ENCODE measurements around the gene CNRIP1.

Gene CNRIP1

DNA sequence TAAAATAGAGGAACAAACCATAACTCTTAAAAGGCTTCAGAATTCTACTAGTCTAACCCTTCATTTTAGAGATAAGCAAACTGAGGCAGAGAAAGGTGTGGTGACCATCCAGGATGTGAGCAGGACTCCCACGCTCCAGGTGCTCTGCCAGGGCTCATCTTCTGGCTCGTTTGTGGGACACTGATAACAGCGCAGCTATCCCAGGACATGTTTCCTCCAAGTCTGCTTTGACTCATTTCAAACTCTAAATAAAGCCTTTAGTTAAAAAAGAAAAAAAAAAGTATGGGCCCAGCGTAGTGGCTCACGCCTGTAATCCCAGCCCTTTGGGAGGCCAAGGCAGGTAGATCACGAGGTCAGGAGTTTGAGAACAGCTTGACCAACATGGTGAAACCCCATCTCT lies 28.4 kb downstream of the CNRIP1 start:
- DNase-seq: no peak

DNA sequence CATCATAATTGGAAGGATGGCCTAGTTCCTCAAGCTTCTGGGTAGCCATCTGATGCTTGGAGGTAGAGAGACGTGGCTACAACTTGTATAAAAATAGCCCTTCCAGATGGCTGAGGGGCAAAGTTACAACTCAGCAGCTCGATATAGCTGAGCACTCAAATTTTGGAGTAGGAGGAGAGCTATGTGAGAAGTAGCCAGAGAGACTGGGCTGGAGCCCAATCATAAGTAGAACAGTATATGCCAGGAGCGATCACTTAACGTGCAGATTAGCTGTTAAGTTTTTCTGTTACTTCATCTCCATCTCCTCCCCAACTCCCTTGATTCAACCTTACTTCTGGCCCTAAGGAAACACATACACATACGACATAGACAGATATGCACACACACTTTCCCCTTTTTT lies 28.8 kb downstream of the CNRIP1 start:
- DNase-seq: no peak

DNA sequence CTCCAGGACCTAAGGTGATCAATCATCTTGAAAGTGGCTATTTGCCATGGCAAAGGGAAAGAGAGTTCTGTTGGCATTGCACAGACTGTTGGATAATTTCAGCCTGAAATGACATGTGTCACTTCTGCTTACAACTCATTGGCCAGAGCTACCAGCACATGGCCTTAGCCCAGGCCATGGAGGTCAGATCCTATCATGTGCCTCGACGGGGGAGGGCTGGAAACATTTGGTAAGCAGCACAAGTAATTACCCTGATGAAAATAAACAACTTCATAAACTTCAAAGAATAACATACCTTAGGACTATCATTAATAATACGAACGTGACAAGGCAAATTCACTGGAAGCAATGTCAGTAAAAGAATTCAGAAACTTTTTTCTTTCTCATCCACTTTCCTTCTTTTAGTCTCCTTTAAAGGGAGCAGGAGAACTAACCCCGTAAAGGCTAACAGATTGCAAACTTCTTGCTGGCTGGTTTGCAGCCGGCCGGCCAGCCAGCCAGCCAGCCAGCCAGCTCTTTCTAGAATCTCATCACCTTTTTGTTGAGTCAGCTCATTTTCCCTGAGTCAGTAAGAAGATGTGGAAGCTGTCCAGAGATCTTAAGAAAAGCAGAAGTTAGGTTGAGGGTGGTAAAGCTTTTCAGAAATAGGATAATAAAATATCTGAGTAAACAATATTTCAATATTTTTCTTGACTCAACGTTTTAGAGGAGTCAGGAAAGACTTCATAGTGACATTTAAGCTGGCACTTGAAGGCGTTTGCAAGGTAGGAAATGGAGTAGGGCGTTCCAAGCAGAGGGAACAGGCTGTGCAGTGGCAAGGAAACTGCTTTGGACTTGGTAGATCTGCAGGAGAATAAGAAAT lies 31.9 kb downstream of the CNRIP1 start:
- no peak for DNase-seq

GRCh38 chr2:68284896-68285295 lies 34.9 kb downstream of the CNRIP1 start:
- peak in 1 of 2 experiments; percentile 38 for DNase-seq

GRCh38 chr2:68283419-68283812 lies 36.3 kb downstream of the CNRIP1 start:
- DNase-seq: no peak

- DNase-seq: peak; percentile 11 to 52
These were observed 36.8 kb downstream of the CNRIP1 start for GRCh38 chr2:68282811-68283418.

DNA sequence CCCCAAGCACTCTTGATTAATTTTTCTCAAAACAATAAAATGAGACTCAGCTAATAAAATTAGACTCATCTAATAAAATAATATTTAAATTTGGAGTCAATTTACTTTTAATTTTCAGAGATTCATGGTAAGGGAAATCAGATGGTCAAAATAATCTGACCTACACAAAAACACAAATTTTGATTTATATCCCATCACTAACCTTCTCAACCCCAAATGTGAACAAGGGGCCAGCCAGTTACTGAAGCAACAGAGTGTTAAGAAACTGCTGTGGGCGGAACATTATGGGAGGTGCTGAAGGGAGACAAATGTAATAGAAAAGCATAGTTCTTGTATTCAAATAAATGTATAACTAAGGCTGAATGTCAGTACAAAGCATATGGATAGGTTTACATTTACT lies 39.0 kb downstream of the CNRIP1 start:
- DNase-seq: no peak

DNA sequence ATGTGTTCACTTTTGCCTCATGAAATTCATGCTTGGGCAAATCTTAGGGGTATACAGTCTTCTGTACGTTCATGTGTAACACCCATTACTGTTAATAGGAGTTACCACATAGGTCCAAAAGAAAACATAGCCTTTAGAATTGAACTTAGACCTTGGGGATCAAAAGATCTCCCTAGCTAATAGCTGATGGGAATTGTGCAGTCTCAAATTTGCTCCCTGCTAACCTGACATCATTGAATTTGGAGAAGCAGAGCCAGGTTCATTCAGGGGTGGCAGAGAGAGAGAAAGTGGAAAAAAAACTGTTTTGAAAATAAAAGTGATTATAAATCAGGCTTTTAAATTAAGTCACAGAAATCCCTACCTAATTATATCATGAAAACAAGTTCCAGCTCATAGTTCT lies 39.4 kb downstream of the CNRIP1 start:
- DNase-seq: no peak

DNA sequence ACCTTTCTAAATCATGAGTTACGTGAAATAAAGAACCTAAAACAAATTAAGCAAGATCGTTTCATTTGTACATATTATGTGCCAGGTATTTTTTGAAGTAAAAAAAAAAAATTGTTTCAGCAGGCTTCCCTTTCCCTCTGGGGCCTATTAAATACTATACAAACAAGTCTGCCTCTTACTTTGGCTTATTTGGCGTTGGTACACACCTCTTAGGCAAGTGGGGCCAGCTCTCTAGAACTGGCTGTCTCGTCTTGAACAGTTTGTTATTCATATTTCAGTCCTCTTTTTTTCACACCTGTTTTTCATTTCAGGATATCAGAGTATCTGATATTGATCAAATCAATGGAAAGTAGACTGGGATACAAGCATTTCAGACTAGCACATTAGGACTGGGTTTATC lies 40.1 kb downstream of the CNRIP1 start:
- DNase-seq: peak; percentile 5 to 44

DNA sequence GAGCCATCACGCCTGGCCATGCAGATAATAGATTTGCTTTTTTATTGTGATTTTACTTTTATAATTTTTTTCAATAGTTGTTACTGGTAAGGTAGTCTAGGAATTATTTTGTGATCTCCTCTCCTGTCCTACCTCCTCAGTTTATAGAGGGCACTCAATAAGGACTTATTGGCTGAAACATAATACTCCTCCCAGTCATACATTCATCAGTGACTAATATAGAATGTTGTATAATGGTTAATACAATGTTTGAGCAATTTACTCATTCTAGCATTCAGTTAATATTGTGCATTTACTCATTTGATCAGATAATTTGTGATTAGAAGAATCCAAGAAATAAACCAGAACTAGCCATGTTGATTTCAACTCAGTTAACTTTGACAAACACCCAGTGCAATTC lies 41.6 kb downstream of the CNRIP1 start:
- no peak for DNase-seq

DNA sequence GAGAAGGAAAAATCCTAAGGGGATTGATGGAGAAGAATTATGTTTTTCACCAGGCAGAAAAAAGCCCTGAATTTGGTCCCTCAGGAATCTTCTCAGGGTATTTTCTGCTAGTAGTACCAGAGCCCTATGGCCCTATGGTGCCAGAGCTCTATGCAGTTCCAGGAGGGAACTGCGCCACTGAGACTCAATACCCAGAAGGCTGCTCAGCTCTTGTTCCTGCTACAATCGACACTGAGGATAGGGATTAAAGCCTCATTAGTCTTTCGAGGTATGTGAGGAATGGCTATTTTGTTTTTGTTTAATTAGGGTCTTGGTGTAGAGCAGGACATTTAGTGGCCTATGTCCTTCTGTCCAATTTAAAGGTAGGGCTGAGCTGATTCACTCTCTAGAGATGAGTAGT lies 45.7 kb downstream of the CNRIP1 start:
- DNase-seq: no peak

- no peak for DNase-seq
These were observed 47.3 kb downstream of the CNRIP1 start for GRCh38 chr2:68272246-68272994.

DNA sequence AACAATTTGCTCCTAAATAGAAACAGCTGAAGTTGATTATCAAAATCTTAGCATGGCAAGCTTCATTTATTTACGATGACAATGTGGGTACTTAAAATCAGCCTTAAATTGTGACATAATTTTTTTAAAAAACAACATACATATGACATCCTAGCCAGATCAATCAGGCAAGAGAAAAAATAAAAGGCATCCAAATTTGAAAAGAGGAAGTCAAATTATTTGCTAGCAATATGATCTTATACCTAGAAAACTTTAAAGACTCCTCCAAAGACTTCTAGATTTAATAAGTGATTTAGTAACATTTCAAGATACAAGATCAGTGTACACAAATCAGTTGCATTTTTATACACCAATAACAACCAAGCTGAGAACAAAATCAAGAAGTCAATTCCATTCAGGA lies 53.1 kb downstream of the CNRIP1 start:
- no peak for DNase-seq

GRCh38 chr2:68263632-68264031 lies 56.1 kb downstream of the CNRIP1 start:
- DNase-seq: peak in 1 of 2 experiments; percentile 67

DNA sequence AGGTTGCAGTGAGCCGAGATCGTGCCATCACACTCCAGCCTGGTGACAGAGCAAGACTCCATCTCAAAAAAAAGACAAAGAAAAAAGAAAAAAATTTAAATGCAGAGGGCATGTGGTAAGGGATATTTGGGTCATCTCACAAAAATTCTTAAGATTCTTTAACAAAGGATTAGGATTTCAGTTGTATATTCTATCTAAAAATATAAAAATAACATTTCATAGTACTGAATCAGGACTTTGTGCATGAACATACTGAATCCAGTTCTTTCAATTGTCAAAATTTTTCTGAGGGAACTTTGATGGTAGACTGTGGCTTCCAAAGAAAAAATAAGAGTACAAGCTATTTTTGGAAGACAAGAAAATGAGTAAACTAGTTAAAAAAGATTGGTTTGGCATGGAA lies 60.9 kb downstream of the CNRIP1 start:
- no peak for DNase-seq

GRCh38 chr2:68256093-68256450 lies 63.7 kb downstream of the CNRIP1 start:
- no peak for DNase-seq

DNA sequence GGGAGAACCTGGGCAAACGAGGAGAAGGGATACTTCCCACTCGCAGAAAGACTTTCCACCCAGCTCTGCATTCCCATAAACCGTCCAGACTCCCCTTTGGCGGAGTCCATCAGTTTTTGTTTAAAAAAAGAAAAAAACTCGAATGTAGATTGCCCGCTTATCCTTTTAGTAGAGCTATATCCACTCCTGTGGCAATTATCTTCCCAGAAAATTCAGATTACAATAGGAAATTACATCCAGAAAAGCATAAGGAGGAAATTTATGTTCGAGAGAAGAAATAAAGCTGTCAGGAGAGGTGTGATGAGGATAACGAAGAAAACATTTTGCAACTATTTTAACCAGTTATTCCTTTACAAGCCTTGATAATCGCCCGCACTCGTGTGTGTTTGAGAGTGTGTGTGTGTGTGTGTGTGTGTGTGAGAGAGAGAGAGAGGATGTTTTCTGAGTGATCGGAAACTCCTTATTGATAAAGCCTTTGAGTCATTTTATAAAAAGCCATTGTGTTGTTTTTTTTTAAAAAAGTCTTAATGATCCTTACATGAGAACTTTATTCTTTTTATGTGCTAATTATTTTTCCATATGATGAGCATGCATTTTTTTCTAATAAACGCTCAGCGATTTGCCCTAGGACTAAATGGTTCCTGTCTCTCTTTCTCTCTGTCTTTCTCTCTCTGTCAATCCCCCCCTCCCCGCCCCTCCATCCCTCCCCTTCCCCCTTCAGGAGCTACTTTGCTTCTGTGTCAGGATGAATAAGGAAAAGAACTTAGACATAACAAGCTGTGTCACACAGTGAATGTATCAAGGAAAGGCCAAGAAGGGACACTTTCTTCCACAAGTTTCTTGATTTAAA lies 66.3 kb downstream of the CNRIP1 start:
- DNase-seq: no peak

GRCh38 chr2:68252400-68253218 lies 67.1 kb downstream of the CNRIP1 start, which contains the start of gene PPP3R1:
Gene PPP3R1 (minus strand): TSS chr2:68252532. CDS start chr2:68252127, 405 bp downstream.
- DNase-seq: peak; percentile 86 to 92

- DNase-seq: no peak
These were observed 67.8 kb downstream of the CNRIP1 start for GRCh38 chr2:68251855-68252399.

DNA sequence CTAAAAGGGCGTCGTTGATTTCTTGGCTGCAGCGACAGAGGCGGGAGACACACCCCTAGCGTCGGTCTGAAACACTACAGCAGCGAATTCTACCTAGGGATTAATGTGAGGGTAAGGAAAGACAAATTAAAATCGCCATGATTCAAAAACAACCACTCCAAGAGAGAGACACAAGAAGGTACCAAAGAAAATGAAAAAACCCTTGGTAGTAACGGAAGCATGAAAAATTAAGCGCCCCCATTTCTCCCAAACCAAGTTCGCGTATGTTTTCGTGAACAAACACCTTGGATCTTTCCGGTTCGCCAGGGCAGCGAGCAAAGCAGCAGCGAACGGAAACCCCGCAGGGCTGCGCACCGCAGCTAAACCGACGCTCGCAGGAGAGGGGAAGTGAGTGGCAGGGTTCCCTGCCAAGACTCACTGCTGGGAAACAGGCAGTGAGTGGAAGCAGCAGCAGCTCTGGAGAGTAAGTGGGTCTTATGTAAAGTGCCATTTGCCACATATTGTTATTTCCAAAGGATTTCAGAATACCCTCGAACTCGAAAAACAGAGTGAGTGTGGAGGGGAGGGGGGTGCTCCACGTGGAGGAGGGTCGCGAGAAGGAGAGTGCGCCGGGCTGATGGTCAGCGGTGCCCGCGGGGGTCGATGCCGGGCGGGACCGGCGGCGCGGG lies 68.4 kb downstream of the CNRIP1 start:
- DNase-seq: peak; percentile 61 to 83

GRCh38 chr2:68250652-68251186 lies 69.0 kb downstream of the CNRIP1 start:
- DNase-seq: no peak

Measured in NCI-H2081 (cell line).